Measurements from ENCODE around the gene TMPRSS13.
"Not testable (repeated sequence)": the region's sequence is repeated elsewhere in the genome, so short reads cannot be mapped to it uniquely, and the experiment has no call there.

Gene TMPRSS13

GRCh38 chr11:117931331-117931950, 2.2 kb upstream of the TMPRSS13 start:
- no peak for DNase-seq (ENCODE audit: low read depth in 3 of 3)

GRCh38 chr11:117930668-117931330, 1.6 kb upstream of the TMPRSS13 start:
- no peak for DNase-seq (ENCODE audit: low read depth in 3 of 3)

GRCh38 chr11:117929916-117930570, 841 bp upstream of the TMPRSS13 start:
- DNase-seq (ENCODE audit: low read depth in 3 of 3), result no peak

- no peak for DNase-seq (ENCODE audit: low read depth in 3 of 3)
Observed at GRCh38 chr11:117928446-117929141, 608 bp downstream of the TMPRSS13 start.

GRCh38 chr11:117927926-117928325, 1.3 kb downstream of the TMPRSS13 start:
- DNase-seq (ENCODE audit: low read depth in 3 of 3), result no peak

GRCh38 chr11:117926166-117926565, 3.0 kb downstream of the TMPRSS13 start:
- DNase-seq (ENCODE audit: low read depth in 3 of 3), result not testable (repeated sequence)

- DNase-seq (ENCODE audit: low read depth in 3 of 3), result no peak
Observed at GRCh38 chr11:117925198-117925925, 3.8 kb downstream of the TMPRSS13 start.

GRCh38 chr11:117924631-117925170, 4.5 kb downstream of the TMPRSS13 start:
- no peak for DNase-seq (ENCODE audit: low read depth in 3 of 3)

GRCh38 chr11:117923773-117924172, 5.4 kb downstream of the TMPRSS13 start:
- DNase-seq (ENCODE audit: low read depth in 3 of 3), result no peak

- DNase-seq (ENCODE audit: low read depth in 3 of 3), result no peak
Observed at GRCh38 chr11:117923275-117923674, 5.9 kb downstream of the TMPRSS13 start.

- DNase-seq (ENCODE audit: low read depth in 3 of 3), result no peak
Observed at GRCh38 chr11:117921893-117922292, 7.3 kb downstream of the TMPRSS13 start.

GRCh38 chr11:117921456-117921855, 7.7 kb downstream of the TMPRSS13 start:
- no peak for DNase-seq (ENCODE audit: low read depth in 3 of 3)

GRCh38 chr11:117919781-117920221, 9.4 kb downstream of the TMPRSS13 start:
- DNase-seq (ENCODE audit: low read depth in 3 of 3), result no peak

- no peak for DNase-seq (ENCODE audit: low read depth in 3 of 3)
Observed at GRCh38 chr11:117919341-117919740, 9.9 kb downstream of the TMPRSS13 start.

- no peak for DNase-seq (ENCODE audit: low read depth in 3 of 3)
Observed at GRCh38 chr11:117918366-117919255, 10.6 kb downstream of the TMPRSS13 start.

GRCh38 chr11:117917591-117918151, 11.5 kb downstream of the TMPRSS13 start:
- DNase-seq (ENCODE audit: low read depth in 3 of 3), result no peak

GRCh38 chr11:117916956-117917355, 12.2 kb downstream of the TMPRSS13 start:
- DNase-seq (ENCODE audit: low read depth in 3 of 3), result no peak

- DNase-seq (ENCODE audit: low read depth in 3 of 3), result no peak
Observed at GRCh38 chr11:117915672-117916235, 13.4 kb downstream of the TMPRSS13 start.

- no peak for DNase-seq (ENCODE audit: low read depth in 3 of 3)
Observed at GRCh38 chr11:117914991-117915618, 14.1 kb downstream of the TMPRSS13 start.

Data from stimulated activated CD4-positive, alpha-beta T cell treated with anti-CD3 and anti-CD28 coated beads, TNF-alpha, amount 100 ng/mL, for 4 hours (primary cell).